Bronchial epithelial cell (primary cell): ENCODE data around the gene SLCO3A1. TPM values are rescaled to one million over a fixed set of nuclear protein-coding genes. Genes with fewer than 3 reads are reported as not detected.

ENCODE experiments used
- DNase-seq: peaks from one replicate; pipeline ENCODE4 v3.0.0-alpha.2; 2010; ENCODE audit warnings: low read depth
- FAIRE-seq: peaks from 2 replicates; lab custom pipeline; 2011; peaks lifted over from hg19 to GRCh38; lab: Jason Lieb, UNC
- H3K27me3 ChIP-seq: 2 replicates; pipeline ENCODE4 v1.5.1; 2011; ENCODE audit warnings: low read length; ENCODE audit not compliant: control insufficient read depth, insufficient read depth
- H3K36me3 ChIP-seq: 2 replicates; pipeline ENCODE4 v1.5.1; 2011; ENCODE audit warnings: low read length; ENCODE audit not compliant: control insufficient read depth, insufficient read depth
- H3K4me3 ChIP-seq: 2 replicates; pipeline ENCODE4 v1.5.1; 2011; ENCODE audit warnings: mild to moderate bottlenecking, low read depth, low read length, control low read depth
- total RNA-seq: library from RNA; depleted of rRNA; stranded (reverse); fragments of >200 nt; gene quantifications from 2 replicates; pipeline ENCODE4 v1.2.1, GENCODE V29; 2014
- TF ChIP-seq, protein P1 (sequence below): IDR thresholded peaks from 2 replicates; pipeline ENCODE4 v1.5.1; 2011; ENCODE audit warnings: mild to moderate bottlenecking, moderate library complexity, low read length, control low read depth, inconsistent platforms; ENCODE audit not compliant: insufficient read depth, severe bottlenecking

SLCO3A1 gene
- total RNA-seq, 1 donor from 2014 or later: 4.5 TPM

- no peak overlapping the region for H3K4me3 ChIP-seq
- H3K27me3 ChIP-seq: no peaks in the 10 kb centered on the region
- TF ChIP-seq, protein P1, sequence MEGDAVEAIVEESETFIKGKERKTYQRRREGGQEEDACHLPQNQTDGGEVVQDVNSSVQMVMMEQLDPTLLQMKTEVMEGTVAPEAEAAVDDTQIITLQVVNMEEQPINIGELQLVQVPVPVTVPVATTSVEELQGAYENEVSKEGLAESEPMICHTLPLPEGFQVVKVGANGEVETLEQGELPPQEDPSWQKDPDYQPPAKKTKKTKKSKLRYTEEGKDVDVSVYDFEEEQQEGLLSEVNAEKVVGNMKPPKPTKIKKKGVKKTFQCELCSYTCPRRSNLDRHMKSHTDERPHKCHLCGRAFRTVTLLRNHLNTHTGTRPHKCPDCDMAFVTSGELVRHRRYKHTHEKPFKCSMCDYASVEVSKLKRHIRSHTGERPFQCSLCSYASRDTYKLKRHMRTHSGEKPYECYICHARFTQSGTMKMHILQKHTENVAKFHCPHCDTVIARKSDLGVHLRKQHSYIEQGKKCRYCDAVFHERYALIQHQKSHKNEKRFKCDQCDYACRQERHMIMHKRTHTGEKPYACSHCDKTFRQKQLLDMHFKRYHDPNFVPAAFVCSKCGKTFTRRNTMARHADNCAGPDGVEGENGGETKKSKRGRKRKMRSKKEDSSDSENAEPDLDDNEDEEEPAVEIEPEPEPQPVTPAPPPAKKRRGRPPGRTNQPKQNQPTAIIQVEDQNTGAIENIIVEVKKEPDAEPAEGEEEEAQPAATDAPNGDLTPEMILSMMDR: no peak
- DNase-seq: no peak
- no peaks in the 10 kb centered on the region for H3K36me3 ChIP-seq
- no peak for FAIRE-seq
Measured at GRCh38 chr15:91865486-91865885, 12.0 kb downstream of the SLCO3A1 start.

GRCh38 chr15:91865950-91866349 lies 12.4 kb downstream of the SLCO3A1 start:
- no peaks in the 10 kb centered on the region for H3K27me3 ChIP-seq
- TF ChIP-seq, protein P1: no peak
- DNase-seq (peak; percentile 76), FAIRE-seq (no peak)
- no peak overlapping the region for H3K4me3 ChIP-seq
- no peaks in the 10 kb centered on the region for H3K36me3 ChIP-seq

- no peak overlapping the region for H3K4me3 ChIP-seq
Measured at GRCh38 chr15:91866371-91866905, 12.9 kb downstream of the SLCO3A1 start.

GRCh38 chr15:91866971-91867372 lies 13.5 kb downstream of the SLCO3A1 start:
- TF ChIP-seq, protein P1: no peak
- Histone ChIP-seq H3K27me3 (no peaks in the 10 kb centered on the region), H3K4me3 (peak overlapping the region; percentile 3), H3K36me3 (no peaks in the 10 kb centered on the region)
- FAIRE-seq (peak; percentile 94), DNase-seq (peak; percentile 81)

More at GRCh38 chr15:91866371-91866905, 12.9 kb downstream of the SLCO3A1 start:
- FAIRE-seq (no peak), DNase-seq (peak; percentile 89)
- Histone ChIP-seq H3K36me3 (no peaks in the 10 kb centered on the region), H3K27me3 (no peaks in the 10 kb centered on the region)
- TF ChIP-seq, protein P1: no peak

- no peak overlapping the region for H3K4me3 ChIP-seq
- H3K36me3 ChIP-seq: no peaks in the 10 kb centered on the region
- H3K27me3 ChIP-seq: no peaks in the 10 kb centered on the region
- peak; percentile 96 for DNase-seq
- TF ChIP-seq, protein P1: no peak
- peak; percentile 70 for FAIRE-seq
Measured at GRCh38 chr15:91867581-91868026, 14.1 kb downstream of the SLCO3A1 start.

GRCh38 chr15:91870876-91871537 lies 17.5 kb downstream of the SLCO3A1 start:
- H3K4me3 ChIP-seq: no peak overlapping the region
- DNase-seq (no peak), FAIRE-seq (no peak)
- no peaks in the 10 kb centered on the region for H3K27me3 ChIP-seq
- no peaks in the 10 kb centered on the region for H3K36me3 ChIP-seq
- TF ChIP-seq, protein P1: no peak
